Measurements from ENCODE around the gene MRPS6. TPM values are rescaled to one million over a fixed set of nuclear protein-coding genes. Genes with fewer than 3 reads are reported as not detected.

Gene MRPS6
- total and polyA plus RNA-seq, 2 experiments from 2014 or later = 54.9 to 201 TPM

DNA sequence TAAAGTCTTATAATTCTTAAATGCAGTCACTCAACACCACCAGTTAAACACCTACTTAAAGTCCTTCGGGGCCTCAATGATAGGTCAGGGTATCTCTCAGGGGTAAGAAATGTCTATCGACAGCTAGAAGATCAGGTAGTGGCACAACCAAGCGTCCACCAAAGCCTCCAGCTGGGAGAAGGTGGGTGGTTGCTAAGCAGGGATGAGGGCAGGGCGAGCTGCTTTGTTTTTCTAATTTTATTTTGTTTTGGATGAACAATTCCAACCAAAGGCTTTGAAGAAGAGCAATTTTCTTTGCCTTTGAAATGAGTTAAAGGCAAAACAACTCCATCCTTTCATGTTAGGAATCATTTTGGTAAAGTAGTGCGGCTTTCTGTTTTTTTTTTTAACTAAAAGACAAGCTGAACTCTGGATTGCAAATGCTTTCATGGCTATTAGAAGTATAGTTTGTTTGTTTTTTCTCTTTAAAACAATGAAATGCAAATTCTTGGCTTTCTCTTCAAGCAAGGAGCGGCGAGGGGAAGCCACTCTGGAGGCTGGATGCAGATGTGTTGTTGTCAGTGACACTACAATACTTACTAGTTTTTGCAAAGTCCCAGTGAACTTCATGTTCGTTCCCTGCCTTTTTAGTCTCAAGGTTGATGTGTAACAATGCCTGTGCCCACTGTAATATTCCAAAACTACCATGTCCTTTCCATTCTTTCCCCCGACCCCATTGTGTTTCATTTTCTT is 106.0 kb downstream of the MRPS6 start:
- Histone ChIP-seq H3K9me2 (replicated peaks; ENCODE audit: insufficient read depth) (no peaks in the 10 kb centered on the region), H3K4me1 (ENCODE audit: insufficient read depth) (no peaks in the 10 kb centered on the region), H3K79me2 (no peaks in the 10 kb centered on the region), H4K20me1 (ENCODE audit: insufficient read depth, poor library complexity, severe bottlenecking) (no peaks in the 10 kb centered on the region), H3K27me3 (no peaks in the 10 kb centered on the region), H3K36me3 (replicated peaks; ENCODE audit: insufficient read depth, low read depth) (no peaks in the 10 kb centered on the region), H2AFZ (no peak overlapping the region), H3K4me3 (no peak overlapping the region), H3K9me3 (ENCODE audit: low read depth) (peaks cover 1% of the 10 kb centered on the region), H3K4me2 (no peak overlapping the region), H3K27ac (no peak overlapping the region)
- no peak for DNase-seq (ENCODE audit: low spot score)
- 63% methylated on average over 9 of the region's 9 CpGs for WGBS (ENCODE audit: low lambda C conversion rate, missing lambda C conversion rate)
- TF ChIP-seq, protein P1, sequence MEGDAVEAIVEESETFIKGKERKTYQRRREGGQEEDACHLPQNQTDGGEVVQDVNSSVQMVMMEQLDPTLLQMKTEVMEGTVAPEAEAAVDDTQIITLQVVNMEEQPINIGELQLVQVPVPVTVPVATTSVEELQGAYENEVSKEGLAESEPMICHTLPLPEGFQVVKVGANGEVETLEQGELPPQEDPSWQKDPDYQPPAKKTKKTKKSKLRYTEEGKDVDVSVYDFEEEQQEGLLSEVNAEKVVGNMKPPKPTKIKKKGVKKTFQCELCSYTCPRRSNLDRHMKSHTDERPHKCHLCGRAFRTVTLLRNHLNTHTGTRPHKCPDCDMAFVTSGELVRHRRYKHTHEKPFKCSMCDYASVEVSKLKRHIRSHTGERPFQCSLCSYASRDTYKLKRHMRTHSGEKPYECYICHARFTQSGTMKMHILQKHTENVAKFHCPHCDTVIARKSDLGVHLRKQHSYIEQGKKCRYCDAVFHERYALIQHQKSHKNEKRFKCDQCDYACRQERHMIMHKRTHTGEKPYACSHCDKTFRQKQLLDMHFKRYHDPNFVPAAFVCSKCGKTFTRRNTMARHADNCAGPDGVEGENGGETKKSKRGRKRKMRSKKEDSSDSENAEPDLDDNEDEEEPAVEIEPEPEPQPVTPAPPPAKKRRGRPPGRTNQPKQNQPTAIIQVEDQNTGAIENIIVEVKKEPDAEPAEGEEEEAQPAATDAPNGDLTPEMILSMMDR (IDR thresholded peaks at IDR 0.05; ENCODE audit: poor library complexity) = no peak

DNA sequence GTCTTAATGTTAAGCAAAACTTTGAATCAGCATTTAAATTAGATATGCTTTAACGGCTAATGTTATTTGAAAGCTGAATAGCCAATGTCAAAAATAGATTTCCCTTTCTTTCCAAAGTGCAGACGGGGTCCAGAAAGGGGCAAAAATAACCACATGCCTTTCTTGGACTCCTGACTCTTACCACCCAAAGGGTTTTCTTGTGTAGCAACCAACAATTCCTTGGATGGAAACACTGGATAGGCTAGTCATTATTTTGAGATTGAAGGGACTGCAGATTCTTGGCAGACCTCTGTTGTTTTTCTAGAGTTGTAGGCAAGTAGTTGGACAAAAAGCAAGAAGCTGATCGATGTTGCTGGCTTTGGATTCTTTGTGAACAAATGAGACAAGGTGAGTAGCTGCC is 107.0 kb downstream of the MRPS6 start:
- TF ChIP-seq EZH2 (IDR thresholded peaks at IDR 0.05; ENCODE audit: borderline replicate concordance) (no peak), EZH2phosphoT487 (IDR thresholded peaks at IDR 0.05; ENCODE audit: low read depth, severe bottlenecking, unreplicated experiment) (no peak)
- TF ChIP-seq, protein P1 (IDR thresholded peaks at IDR 0.05; ENCODE audit: poor library complexity) = no peak

DNA sequence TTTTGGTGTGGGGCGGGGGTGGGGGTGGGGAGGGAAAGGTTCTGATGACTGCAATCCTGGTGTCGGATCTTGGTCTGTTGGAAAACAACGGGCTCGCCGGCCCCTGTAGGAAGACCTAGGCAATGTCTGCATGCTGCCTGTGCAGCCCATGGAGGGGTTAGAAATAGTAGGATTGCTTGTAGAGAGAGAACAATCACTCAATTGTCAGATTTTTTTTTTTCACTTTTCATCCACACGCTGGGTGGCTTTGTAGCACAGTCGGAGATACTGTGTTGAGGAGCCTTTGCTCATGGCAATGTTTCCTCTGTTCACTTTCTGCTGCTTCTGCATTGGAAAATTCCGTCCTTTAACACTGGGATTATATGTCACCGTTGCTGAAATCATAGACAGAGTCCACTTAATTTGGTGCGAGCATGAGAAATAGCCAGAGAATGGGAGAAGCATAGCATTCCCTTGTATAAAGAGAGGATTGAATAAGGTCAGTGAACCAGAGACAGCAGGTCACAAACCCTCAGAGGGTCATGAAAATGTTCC is 107.5 kb downstream of the MRPS6 start:
- 75% methylated on average over 10 of the region's 10 CpGs for WGBS (ENCODE audit: low lambda C conversion rate, missing lambda C conversion rate)
- no peaks in the 10 kb centered on the region for H3K9me3 ChIP-seq (ENCODE audit: low read depth)
- H4K20me1 ChIP-seq (ENCODE audit: insufficient read depth, poor library complexity, severe bottlenecking) = no peaks in the 10 kb centered on the region
- H3K27me3 ChIP-seq = no peaks in the 10 kb centered on the region
- H3K4me2 ChIP-seq = no peak overlapping the region
- DNase-seq (ENCODE audit: low spot score) = no peak
- no peak overlapping the region for H3K27ac ChIP-seq
- H3K79me2 ChIP-seq = no peaks in the 10 kb centered on the region
- H2AFZ ChIP-seq = no peak overlapping the region
- no peaks in the 10 kb centered on the region for H3K9me2 ChIP-seq (replicated peaks; ENCODE audit: insufficient read depth)
- H3K4me1 ChIP-seq (ENCODE audit: insufficient read depth) = peaks cover 4% of the 10 kb centered on the region
- TF ChIP-seq, protein P1 (IDR thresholded peaks at IDR 0.05; ENCODE audit: poor library complexity) = no peak
- no peak for TF ChIP-seq EZH2 (IDR thresholded peaks at IDR 0.05; ENCODE audit: borderline replicate concordance)
- no peak overlapping the region for H3K4me3 ChIP-seq
- H3K36me3 ChIP-seq (replicated peaks; ENCODE audit: insufficient read depth, low read depth) = no peaks in the 10 kb centered on the region

More for the DNA sequence above, 107.0 kb downstream of the MRPS6 start:
- DNase-seq (ENCODE audit: low spot score) = no peak
- Histone ChIP-seq H3K4me3 (no peak overlapping the region), H3K9me2 (replicated peaks; ENCODE audit: insufficient read depth) (no peaks in the 10 kb centered on the region), H3K79me2 (no peaks in the 10 kb centered on the region), H3K9me3 (ENCODE audit: low read depth) (no peaks in the 10 kb centered on the region), H3K4me2 (no peak overlapping the region), H2AFZ (no peak overlapping the region), H3K27ac (no peak overlapping the region), H3K4me1 (ENCODE audit: insufficient read depth) (no peaks in the 10 kb centered on the region), H3K27me3 (no peaks in the 10 kb centered on the region), H4K20me1 (ENCODE audit: insufficient read depth, poor library complexity, severe bottlenecking) (no peaks in the 10 kb centered on the region), H3K36me3 (replicated peaks; ENCODE audit: insufficient read depth, low read depth) (no peaks in the 10 kb centered on the region)
- 83% methylated on average over 3 of the region's 3 CpGs for WGBS (ENCODE audit: low lambda C conversion rate, missing lambda C conversion rate)

All from hepatocyte (in vitro differentiated cells).